K562 (cell line): ENCODE data around the gene FMNL1. TPM values are rescaled to one million over a fixed set of nuclear protein-coding genes. Genes with fewer than 3 reads are reported as not detected.

ENCODE experiments used
- ATAC-seq: fragments of 200-7000 bp; cut with Tn5 transposase; 3 replicates; pipeline ENCODE4 v1.9.1; 2020; ENCODE audit warnings: moderate library complexity
- BruUV-seq: library from RNA; stranded (reverse); fragments of 400-500 nt; replicated peaks from 2 replicates; lab custom pipeline; 2021; lab: Mats Ljungman, UMichigan
- CTCF ChIA-PET: fragments of 300-600 bp; formaldehyde crosslinking; extraction: SDS; loops from one replicate; lab custom pipeline; 2021; ENCODE audit warnings: low intra/inter-chr PET ratio; lab: Yijun Ruan, JAX
- POLR2A ChIA-PET: fragments of 300-600, 350-650 bp; sonication (Branson Sonifier 250); formaldehyde crosslinking; extraction: SDS; loops from one replicate; lab custom pipeline; 2021; ENCODE audit warnings: antibody characterized with exemption, inconsistent platforms; lab: Yijun Ruan, JAX
- DNase-seq, 4 experiments: peaks; one replicate each; pipeline versions ENCODE4 v3.0.0 to v3.0.0-alpha.2; 2011 to 2018; ENCODE audit warnings: low spot score in 3 of 4, mixed read lengths in 3 of 4; ENCODE audit errors: extremely low read depth in 1 of 4
- FAIRE-seq: peaks from 2 replicates; lab custom pipeline; 2011; peaks lifted over from hg19 to GRCh38; lab: Jason Lieb, UNC
- H2AFZ ChIP-seq: 2 replicates; pipeline ENCODE4 v1.6.0; 2011; ENCODE audit warnings: low read depth, low read length, control low read depth, inconsistent platforms
- H3K27ac ChIP-seq: fragments of 200-600 bp; 3 replicates; pipeline ENCODE4 v1.8.0; 2011; ENCODE audit warnings: low read depth, mild to moderate bottlenecking, control low read depth, inconsistent platforms, low read length, moderate library complexity, mixed read lengths; ENCODE audit errors: extremely low read depth
- H3K27me3 ChIP-seq, 2 experiments: fragments of 300-600 bp in 1 of 2; 2 replicates in 1 of 2; 3 replicates in 1 of 2; pipeline versions ENCODE4 v1.6.0 to v1.8.0; 2011; ENCODE audit warnings: inconsistent platforms in 2 of 2, low read length in 2 of 2, mild to moderate bottlenecking in 1 of 2, mixed read lengths in 1 of 2, moderate library complexity in 1 of 2; ENCODE audit not compliant: control insufficient read depth in 2 of 2, insufficient read depth in 2 of 2
- H3K36me3 ChIP-seq: fragments of 300-600 bp; 3 replicates; pipeline ENCODE4 v1.8.0; 2011; ENCODE audit warnings: mild to moderate bottlenecking, low read length, inconsistent platforms; ENCODE audit not compliant: control insufficient read depth, insufficient read depth
- H3K4me1 ChIP-seq, 2 experiments: fragments of 200-600 bp in 1 of 2; replicated peaks in 1 of 2; 2 replicates in 1 of 2; 3 replicates in 1 of 2; pipeline versions ENCODE4 v1.5.1 to v1.8.0; 2011; ENCODE audit warnings: inconsistent platforms in 2 of 2, low read length in 2 of 2, mild to moderate bottlenecking in 1 of 2, mixed read lengths in 1 of 2, moderate library complexity in 1 of 2; ENCODE audit not compliant: control insufficient read depth in 2 of 2, insufficient read depth in 2 of 2
- H3K4me2 ChIP-seq: 2 replicates; pipeline ENCODE4 v1.6.1; 2011; ENCODE audit warnings: low read length, control low read depth, inconsistent platforms, mixed read lengths; ENCODE audit not compliant: insufficient read depth
- H3K4me3 ChIP-seq: fragments of 200-600 bp; sonication (generic), shearing (Covaris generic); 2 replicates; pipeline ENCODE4 v1.5.1; 2016; ENCODE audit warnings: control low read depth, inconsistent platforms
- H3K79me2 ChIP-seq: fragments of 200-600 bp; 3 replicates; pipeline ENCODE4 v1.8.0; 2011; ENCODE audit warnings: low read length, inconsistent platforms; ENCODE audit not compliant: control insufficient read depth, insufficient read depth
- H3K9ac ChIP-seq, 2 experiments: 2 replicates each; pipeline versions ENCODE4 v1.6.0 to v1.6.1; 2011; ENCODE audit warnings: low read depth in 2 of 2, low read length in 2 of 2, control low read depth in 1 of 2, inconsistent platforms in 1 of 2, mild to moderate bottlenecking in 1 of 2, mixed read lengths in 1 of 2; ENCODE audit not compliant: insufficient read depth in 1 of 2
- H3K9me1 ChIP-seq: one replicate; pipeline ENCODE4 v1.6.0; 2011; ENCODE audit warnings: inconsistent platforms, mild to moderate bottlenecking, low read length, moderate library complexity; ENCODE audit not compliant: control insufficient read depth, insufficient read depth
- H3K9me3 ChIP-seq: replicated peaks from 2 replicates; pipeline ENCODE4 v1.5.1; 2011; ENCODE audit warnings: low read depth, low read length, inconsistent platforms; ENCODE audit not compliant: control insufficient read depth, insufficient read depth
- H4K20me1 ChIP-seq: replicated peaks from 2 replicates; pipeline ENCODE4 v1.6.1; 2011; ENCODE audit warnings: low read length, inconsistent platforms, mixed read lengths; ENCODE audit not compliant: control insufficient read depth, insufficient read depth
- ATF7 ChIP-seq: fragments of 450-650 bp; IDR thresholded peaks from 2 replicates; pipeline ENCODE4 v1.7.1; 2014; ENCODE audit warnings: mild to moderate bottlenecking, moderate library complexity
- CTCF ChIP-seq, 3 experiments: IDR thresholded peaks in 2 of 3; conservative IDR thresholded peaks in 1 of 3; 2 replicates each; pipeline ENCODE4 v1.5.1; 2011 to 2012; ENCODE audit warnings: low read length in 3 of 3, mild to moderate bottlenecking in 3 of 3, control low read depth in 2 of 3, improper control_type of control experiment in 1 of 3, inconsistent platforms in 1 of 3, low read depth in 1 of 3, mixed read lengths in 1 of 3, moderate library complexity in 1 of 3; ENCODE audit not compliant: insufficient read depth in 2 of 3
- ELF2 ChIP-seq: fragments of 250-450 bp; sonication (Bioruptor Pico); IDR thresholded peaks from 2 replicates; pipeline ENCODE4 v1.5.0; 2021; ENCODE audit warnings: mild to moderate bottlenecking
- MEIS2 ChIP-seq: fragments of 450-650 bp; IDR thresholded peaks from 2 replicates; pipeline ENCODE4 v1.6.1; 2014; ENCODE audit warnings: mild to moderate bottlenecking; ENCODE audit not compliant: partially characterized antibody
- NFRKB ChIP-seq: fragments of 450-650 bp; IDR thresholded peaks from 2 replicates; pipeline ENCODE4 v1.6.1; 2016; ENCODE audit warnings: low read depth
- RBM25 ChIP-seq: fragments of 200-400 bp; formaldehyde crosslinking; IDR thresholded peaks from 2 replicates; pipeline ENCODE4 v1.6.1; 2018; ENCODE audit warnings: low read length, low read depth, moderate library complexity; ENCODE audit not compliant: severe bottlenecking
- SMAD3 ChIP-seq: fragments of 450-650 bp; formaldehyde crosslinking; conservative IDR thresholded peaks from 2 replicates; pipeline ENCODE4 v1.4.0; 2020; ENCODE audit warnings: mild to moderate bottlenecking
- SRF ChIP-seq, 2 experiments: fragments of 250-450, 450-650 bp in 1 of 2; sonication (Bioruptor Pico) in 1 of 2; sonication (generic) in 1 of 2; formaldehyde crosslinking; IDR thresholded peaks; 2 replicates each; pipeline versions ENCODE4 v1.5.0 to v1.5.1; 2020 to 2022; ENCODE audit warnings: mild to moderate bottlenecking in 1 of 2, missing genetic modification reagents in 1 of 2
- WGBS: fragments of 100-300 bp; shearing (Covaris generic); methylation state at CpG from one replicate; pipeline ENCODE4 v1.1.6; 2016; ENCODE audit warnings: low coverage, mixed read lengths; ENCODE audit not compliant: insufficient coverage; ENCODE audit errors: missing lambda C conversion rate; 5-methylcytosine and 5-hydroxymethylcytosine counted together
- in situ Hi-C: fragments of 300-500 bp; cut with MboI; formaldehyde crosslinking; loops from 4 replicates; pipeline ENCODE4 v1.15.0; 2018; ENCODE audit warnings: inconsistent platforms, mixed read lengths
- intact Hi-C: fragments of 100-400 bp; cut with micrococcal nuclease; formaldehyde crosslinking; loops from 2 replicates; pipeline ENCODE4 v1.14.2; 2022
- polyA plus RNA-seq, 8 experiments: library from polyadenylated mRNA; depleted of rRNA in 4 of 8; stranded (reverse) in 5 of 8; unstranded in 3 of 8; fragments of >200 nt; fragmentation: Nextera tagmentation in 2 of 8; fragmentation: Illumina TruSeq in 1 of 8; extraction: Ambion mirVana in 2 of 8; extraction: Trizol in 1 of 8; gene quantifications; 2 replicates each; pipeline versions ENCODE4 v1.2.1 to v1.2.3, GENCODE V29; 2011 to 2014; ENCODE audit warnings: inconsistent platforms in 1 of 8, missing spikeins in 1 of 8
- total RNA-seq, 7 experiments: library from RNA; depleted of rRNA in 6 of 7; stranded (reverse); fragments of >200 nt in 6 of 7; fragmentation: Illumina TruSeq in 2 of 7; extraction: Trizol in 2 of 7; gene quantifications; 2 replicates each; pipeline versions ENCODE4 v1.2.1 to v1.2.3, GENCODE V29; 2011 to 2021; ENCODE audit warnings: low replicate concordance in 1 of 7
- TF ChIP-seq, protein P1 (sequence below): sonication (generic); formaldehyde crosslinking; IDR thresholded peaks from 2 replicates; pipeline ENCODE4 v1.8.0; 2022; ENCODE audit warnings: mild to moderate bottlenecking, missing genetic modification reagents, borderline replicate concordance

The FMNL1 gene
- total and polyA plus RNA-seq, 9 of the 15 experiments (the other 6 are each of a cell fraction or from before 2014, with no cell fraction given), result 0.70 to 36.6 (median 7.7) TPM

DNA sequence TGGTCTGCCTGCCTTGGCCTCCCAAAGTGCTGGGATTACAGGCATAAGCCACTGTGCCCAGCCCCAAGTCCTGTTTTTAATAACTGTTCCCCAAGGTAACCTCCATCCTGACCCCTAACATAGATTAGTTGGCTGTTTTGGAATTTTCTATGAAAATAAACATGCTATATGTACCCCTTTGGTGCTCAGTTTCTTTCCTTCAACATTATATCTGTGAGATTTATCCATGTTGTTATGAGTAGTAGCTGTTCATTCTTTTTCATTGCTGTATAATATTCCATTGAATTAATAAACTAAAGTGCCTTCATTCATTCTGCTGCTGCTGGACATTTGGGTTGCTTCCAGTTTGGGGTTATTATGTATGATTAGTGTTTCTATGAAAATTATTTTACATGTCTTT is 26.3 kb upstream of the FMNL1 start (continued):
- no peak for TF ChIP-seq SMAD3 (CRISPR knock-in tag)
- peak; percentile 87 for TF ChIP-seq RBM25

- FAIRE-seq (no peak), ATAC-seq (no peak), DNase-seq (no peak)
- Histone ChIP-seq H3K9me1 (no peaks in the 10 kb centered on the region), H3K79me2 (no peaks in the 10 kb centered on the region), H4K20me1 (no peaks in the 10 kb centered on the region), H3K27me3 (no peaks in the 10 kb centered on the region), H3K9ac (no peak overlapping the region; a peak in 1 of 4 replicates), H3K4me3 (no peak overlapping the region), H3K27ac (no peak overlapping the region), H3K36me3 (no peaks in the 10 kb centered on the region), H2AFZ (peak overlapping the region; percentile 94), H3K9me3 (no peaks in the 10 kb centered on the region), H3K4me1 (peaks cover 12 to 13% of the 10 kb centered on the region in 2 experiments), H3K4me2 (no peak overlapping the region)
- intact Hi-C loops (loop anchor here (2.0 kb wide), 1 partner anchor 48 kb away; the partner anchor contains the start of gene HEXIM1), in situ Hi-C loops (loop anchor here (5.0 kb wide), 1 partner anchor 60 kb away; the partner anchor contains the start of gene ACBD4)
- POLR2A ChIA-PET, result interaction anchor here (0.7 to 6.7 kb wide), 4 partner anchors 14 to 62 kb away, joined by 3 to 137 read pairs (median 9); partner anchors contain the start of genes ACBD4, HEXIM1 and HEXIM2
- TF ChIP-seq ELF2 (no peak), NFRKB (no peak), ATF7 (no peak), MEIS2 (no peak), CTCF (IDR thresholded peaks at IDR 0.05 in 2 of 3, conservative IDR thresholded peaks at IDR 0.05 in 1 of 3; ENCODE audit: insufficient read depth in 2 of 3, low read depth in 1 of 3, low read length in 3 of 3) (no peak), SRF (CRISPR knock-in tag; IDR thresholded peaks at IDR 0.05) (no peak)
- TF ChIP-seq, protein P1, sequence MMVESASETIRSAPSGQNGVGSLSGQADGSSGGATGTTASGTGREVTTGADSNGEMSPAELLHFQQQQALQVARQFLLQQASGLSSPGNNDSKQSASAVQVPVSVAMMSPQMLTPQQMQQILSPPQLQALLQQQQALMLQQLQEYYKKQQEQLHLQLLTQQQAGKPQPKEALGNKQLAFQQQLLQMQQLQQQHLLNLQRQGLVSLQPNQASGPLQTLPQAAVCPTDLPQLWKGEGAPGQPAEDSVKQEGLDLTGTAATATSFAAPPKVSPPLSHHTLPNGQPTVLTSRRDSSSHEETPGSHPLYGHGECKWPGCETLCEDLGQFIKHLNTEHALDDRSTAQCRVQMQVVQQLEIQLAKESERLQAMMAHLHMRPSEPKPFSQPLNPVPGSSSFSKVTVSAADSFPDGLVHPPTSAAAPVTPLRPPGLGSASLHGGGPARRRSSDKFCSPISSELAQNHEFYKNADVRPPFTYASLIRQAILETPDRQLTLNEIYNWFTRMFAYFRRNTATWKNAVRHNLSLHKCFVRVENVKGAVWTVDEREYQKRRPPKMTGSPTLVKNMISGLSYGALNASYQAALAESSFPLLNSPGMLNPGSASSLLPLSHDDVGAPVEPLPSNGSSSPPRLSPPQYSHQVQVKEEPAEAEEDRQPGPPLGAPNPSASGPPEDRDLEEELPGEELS (CRISPR knock-in tag), result 0 out of 2 replicates have a peak, but pooled peaks have one; percentile 8
- 51% methylated on average over 6 of the region's 6 CpGs for WGBS
- no TSS peak for BruUV-seq
- CTCF ChIA-PET, result interaction anchor here (0.5 to 7.5 kb wide), 4 partner anchors 43 to 101 kb away, joined by 3 to 165 read pairs (median 6); partner anchors contain the start of genes ACBD4 and PLCD3
Measured at GRCh38 chr17:45197108-45197507, 24.6 kb upstream of the FMNL1 start.
